Measurements from ENCODE around the gene MBTPS1. TPM values are rescaled to one million over a fixed set of nuclear protein-coding genes. Genes with fewer than 3 reads are reported as not detected.

MBTPS1 gene
- total and polyA plus RNA-seq, 2 experiments from 2014 or later, result 61.0 to 69.7 TPM

GRCh38 chr16:84050316-84050715, 66.4 kb downstream of the MBTPS1 start:
- H3K4me1 ChIP-seq (ENCODE audit: low read depth), result no peaks in the 10 kb centered on the region
- DNase-seq (ENCODE audit: low read depth in 1 of 2, low spot score in 1 of 2), result no peak
- no peaks in the 10 kb centered on the region for H3K36me3 ChIP-seq
- no peak overlapping the region for H3K4me3 ChIP-seq
- TF ChIP-seq, protein P1, sequence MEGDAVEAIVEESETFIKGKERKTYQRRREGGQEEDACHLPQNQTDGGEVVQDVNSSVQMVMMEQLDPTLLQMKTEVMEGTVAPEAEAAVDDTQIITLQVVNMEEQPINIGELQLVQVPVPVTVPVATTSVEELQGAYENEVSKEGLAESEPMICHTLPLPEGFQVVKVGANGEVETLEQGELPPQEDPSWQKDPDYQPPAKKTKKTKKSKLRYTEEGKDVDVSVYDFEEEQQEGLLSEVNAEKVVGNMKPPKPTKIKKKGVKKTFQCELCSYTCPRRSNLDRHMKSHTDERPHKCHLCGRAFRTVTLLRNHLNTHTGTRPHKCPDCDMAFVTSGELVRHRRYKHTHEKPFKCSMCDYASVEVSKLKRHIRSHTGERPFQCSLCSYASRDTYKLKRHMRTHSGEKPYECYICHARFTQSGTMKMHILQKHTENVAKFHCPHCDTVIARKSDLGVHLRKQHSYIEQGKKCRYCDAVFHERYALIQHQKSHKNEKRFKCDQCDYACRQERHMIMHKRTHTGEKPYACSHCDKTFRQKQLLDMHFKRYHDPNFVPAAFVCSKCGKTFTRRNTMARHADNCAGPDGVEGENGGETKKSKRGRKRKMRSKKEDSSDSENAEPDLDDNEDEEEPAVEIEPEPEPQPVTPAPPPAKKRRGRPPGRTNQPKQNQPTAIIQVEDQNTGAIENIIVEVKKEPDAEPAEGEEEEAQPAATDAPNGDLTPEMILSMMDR (IDR thresholded peaks at IDR 0.05; ENCODE audit: low read depth, low read length), result no peak
- no peaks in the 10 kb centered on the region for H3K27me3 ChIP-seq
- H3K9me3 ChIP-seq (ENCODE audit: low read depth), result no peaks in the 10 kb centered on the region
- no peak overlapping the region for H3K27ac ChIP-seq

- Histone ChIP-seq H3K36me3 (no peaks in the 10 kb centered on the region), H3K4me1 (ENCODE audit: low read depth) (no peaks in the 10 kb centered on the region), H3K4me3 (no peak overlapping the region), H3K27ac (no peak overlapping the region), H3K9me3 (ENCODE audit: low read depth) (no peaks in the 10 kb centered on the region), H3K27me3 (no peaks in the 10 kb centered on the region)
- TF ChIP-seq, protein P1 (IDR thresholded peaks at IDR 0.05; ENCODE audit: low read depth, low read length), result no peak
- DNase-seq (ENCODE audit: low read depth in 1 of 2, low spot score in 1 of 2), result no peak
Observed at GRCh38 chr16:84049403-84050060, 67.2 kb downstream of the MBTPS1 start.

DNA sequence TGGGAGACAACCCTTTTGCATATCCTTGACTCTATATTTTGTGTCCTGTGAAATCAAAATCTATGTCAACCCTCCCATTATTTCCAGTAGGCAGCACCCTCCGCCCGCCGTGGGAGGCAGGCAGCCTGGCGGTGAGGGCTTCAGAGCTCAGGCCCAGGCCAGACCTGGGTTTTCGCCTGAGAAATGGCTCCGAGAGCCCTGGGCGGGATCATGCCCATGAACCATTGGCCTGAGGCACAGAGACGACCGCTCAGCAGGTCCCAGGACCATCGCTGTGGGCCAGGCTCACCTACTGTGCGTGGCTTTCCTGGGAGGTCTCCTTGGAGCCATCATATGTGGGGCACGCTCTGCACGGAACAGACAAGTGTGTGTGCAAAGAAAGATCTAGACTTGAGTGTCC, 67.9 kb downstream of the MBTPS1 start:
- Histone ChIP-seq H3K9me3 (ENCODE audit: low read depth) (no peaks in the 10 kb centered on the region), H3K4me1 (ENCODE audit: low read depth) (peaks cover 1% of the 10 kb centered on the region), H3K36me3 (no peaks in the 10 kb centered on the region), H3K27ac (no peak overlapping the region), H3K4me3 (no peak overlapping the region), H3K27me3 (no peaks in the 10 kb centered on the region)
- TF ChIP-seq, protein P1 (IDR thresholded peaks at IDR 0.05; ENCODE audit: low read depth, low read length), result no peak
- no peak for DNase-seq (ENCODE audit: low read depth in 1 of 2, low spot score in 1 of 2)

GRCh38 chr16:84048270-84048669, 68.5 kb downstream of the MBTPS1 start:
- H3K4me3 ChIP-seq, result no peak overlapping the region
- no peak for DNase-seq (ENCODE audit: low read depth in 1 of 2, low spot score in 1 of 2)
- TF ChIP-seq, protein P1 (IDR thresholded peaks at IDR 0.05; ENCODE audit: low read depth, low read length), result no peak
- H3K36me3 ChIP-seq, result no peaks in the 10 kb centered on the region
- no peak overlapping the region for H3K27ac ChIP-seq
- H3K27me3 ChIP-seq, result no peaks in the 10 kb centered on the region
- H3K4me1 ChIP-seq (ENCODE audit: low read depth), result peaks cover 7% of the 10 kb centered on the region
- no peaks in the 10 kb centered on the region for H3K9me3 ChIP-seq (ENCODE audit: low read depth)

- TF ChIP-seq, protein P1 (IDR thresholded peaks at IDR 0.05; ENCODE audit: low read depth, low read length), result no peak
- Histone ChIP-seq H3K4me3 (no peak overlapping the region), H3K36me3 (no peaks in the 10 kb centered on the region), H3K9me3 (ENCODE audit: low read depth) (no peaks in the 10 kb centered on the region), H3K27ac (no peak overlapping the region), H3K4me1 (ENCODE audit: low read depth) (peaks cover 14% of the 10 kb centered on the region), H3K27me3 (no peaks in the 10 kb centered on the region)
- DNase-seq (ENCODE audit: low read depth in 1 of 2, low spot score in 1 of 2), result no peak
Observed at GRCh38 chr16:84047626-84048025, 69.1 kb downstream of the MBTPS1 start.

Measured in cardiac muscle cell (in vitro differentiated cells and primary cell).